ENCODE measurements around the gene CLMN. TPM values are rescaled to one million over a fixed set of nuclear protein-coding genes. Genes with fewer than 3 reads are reported as not detected.

Gene CLMN
- total RNA-seq, 3 donors from 2014 or later (not counting 1 experiment from before 2014, with no cell fraction given): 0.80 to 2.0 (median 1.8) TPM

DNA sequence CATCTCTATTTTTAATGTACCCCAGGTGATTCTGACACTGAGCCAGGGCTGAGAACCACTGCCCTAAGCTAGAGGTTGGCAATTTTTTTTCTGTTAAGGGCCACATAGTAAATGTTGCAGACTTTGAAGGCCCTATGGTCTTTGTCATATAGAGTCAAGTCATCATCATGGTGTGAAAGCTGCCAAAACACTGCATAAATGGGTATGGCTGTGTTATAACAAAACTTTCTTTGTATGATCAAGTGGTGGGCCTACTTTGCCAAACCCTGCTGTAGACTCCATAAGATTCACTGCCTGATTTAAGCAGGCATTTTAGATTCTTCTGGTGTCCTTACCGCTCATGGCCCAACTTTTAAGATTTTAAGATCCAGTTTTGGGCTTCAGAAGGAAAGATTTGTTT lies 76.8 kb downstream of the CLMN start:
- WGBS (ENCODE audit: insufficient coverage): 92% methylated on average over 1 of the region's 1 CpG
- H3K27ac ChIP-seq (ENCODE audit: low read length): no peak overlapping the region
- H3K9me3 Mint-ChIP-seq: peaks cover 0 to 4% of the 10 kb centered on the region in 2 donors
- TF ChIP-seq, protein P1, sequence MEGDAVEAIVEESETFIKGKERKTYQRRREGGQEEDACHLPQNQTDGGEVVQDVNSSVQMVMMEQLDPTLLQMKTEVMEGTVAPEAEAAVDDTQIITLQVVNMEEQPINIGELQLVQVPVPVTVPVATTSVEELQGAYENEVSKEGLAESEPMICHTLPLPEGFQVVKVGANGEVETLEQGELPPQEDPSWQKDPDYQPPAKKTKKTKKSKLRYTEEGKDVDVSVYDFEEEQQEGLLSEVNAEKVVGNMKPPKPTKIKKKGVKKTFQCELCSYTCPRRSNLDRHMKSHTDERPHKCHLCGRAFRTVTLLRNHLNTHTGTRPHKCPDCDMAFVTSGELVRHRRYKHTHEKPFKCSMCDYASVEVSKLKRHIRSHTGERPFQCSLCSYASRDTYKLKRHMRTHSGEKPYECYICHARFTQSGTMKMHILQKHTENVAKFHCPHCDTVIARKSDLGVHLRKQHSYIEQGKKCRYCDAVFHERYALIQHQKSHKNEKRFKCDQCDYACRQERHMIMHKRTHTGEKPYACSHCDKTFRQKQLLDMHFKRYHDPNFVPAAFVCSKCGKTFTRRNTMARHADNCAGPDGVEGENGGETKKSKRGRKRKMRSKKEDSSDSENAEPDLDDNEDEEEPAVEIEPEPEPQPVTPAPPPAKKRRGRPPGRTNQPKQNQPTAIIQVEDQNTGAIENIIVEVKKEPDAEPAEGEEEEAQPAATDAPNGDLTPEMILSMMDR (IDR thresholded peaks at IDR 0.05): no peak
- intact Hi-C loops (cut with micrococcal nuclease): no loop called here
- H3K27me3 Mint-ChIP-seq (ENCODE audit: low read depth in 2 of 2): peaks cover 3 to 16% of the 10 kb centered on the region in 2 donors
- H3K4me3 ChIP-seq (ENCODE audit: low read length): no peak overlapping the region
- DNase-seq (no peak), ATAC-seq (no peak)
- H3K4me3 Mint-ChIP-seq: no peak overlapping the region
- H3K4me1 ChIP-seq (ENCODE audit: control insufficient read depth, insufficient read depth, low read length): no peaks in the 10 kb centered on the region
- H3K36me3 ChIP-seq (ENCODE audit: control insufficient read depth, insufficient read depth, low read length): no peaks in the 10 kb centered on the region
- no peak overlapping the region for H3K27ac Mint-ChIP-seq
- no peaks in the 10 kb centered on the region for H3K27me3 ChIP-seq (ENCODE audit: control insufficient read depth, insufficient read depth, low read length)
- no peaks in the 10 kb centered on the region for H3K36me3 Mint-ChIP-seq
- H3K4me1 Mint-ChIP-seq: no peaks in the 10 kb centered on the region
- no peaks in the 10 kb centered on the region for H3K9me3 ChIP-seq (ENCODE audit: control insufficient read depth, insufficient read depth, low read length)

DNA sequence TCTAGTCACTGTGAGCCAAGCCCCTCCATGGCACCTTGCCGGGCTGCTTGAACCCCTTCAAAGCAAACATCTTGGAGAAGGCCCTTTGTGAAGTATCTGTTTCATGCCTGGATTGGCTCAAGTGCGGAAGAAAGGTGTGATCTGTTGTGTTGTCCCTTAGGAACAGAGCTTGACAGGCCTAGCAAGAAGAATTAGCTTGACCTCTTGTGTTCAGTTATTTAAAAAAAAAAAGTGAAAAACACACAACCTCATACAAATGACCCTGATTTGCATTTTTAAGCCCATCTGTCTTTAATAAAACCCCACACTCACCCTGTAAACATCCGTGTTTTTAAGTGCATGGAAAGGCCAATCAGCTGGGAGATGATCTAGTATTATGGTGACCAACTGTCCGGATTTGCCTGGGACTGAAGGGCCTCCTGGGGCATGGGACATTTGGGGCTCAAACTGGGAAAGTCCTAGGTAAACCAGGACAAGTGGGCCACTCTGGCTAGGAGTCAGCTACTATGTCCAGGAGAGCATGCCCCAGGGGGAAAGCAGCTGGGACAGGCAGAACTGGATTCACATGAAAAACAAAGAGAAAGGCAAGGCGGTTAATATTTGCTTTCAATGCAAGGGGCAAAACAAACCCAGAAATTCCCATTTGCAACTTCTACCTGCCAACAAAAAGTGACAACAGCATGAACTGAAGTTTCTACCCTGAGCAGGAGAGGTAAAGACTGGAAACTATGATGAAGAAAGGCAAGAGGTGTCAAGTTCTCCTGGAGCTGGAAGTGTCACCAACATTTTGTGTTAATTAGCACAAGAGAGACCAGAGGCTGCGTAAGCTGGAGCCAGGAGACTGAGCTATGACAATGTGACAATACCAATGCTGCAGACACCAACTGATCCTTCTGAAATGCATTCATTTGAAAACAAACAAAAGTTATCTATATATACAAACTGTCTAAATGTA lies 78.6 kb downstream of the CLMN start:
- ATAC-seq: no peak
- Mint-ChIP-seq H3K27ac (no peak overlapping the region), H3K4me1 (no peaks in the 10 kb centered on the region), H3K27me3 (ENCODE audit: low read depth in 2 of 2) (peaks cover 3 to 16% of the 10 kb centered on the region in 2 donors), H3K4me3 (no peak overlapping the region), H3K9me3 (peaks cover 0 to 4% of the 10 kb centered on the region in 2 donors), H3K36me3 (no peaks in the 10 kb centered on the region)
- DNase-seq: no peak
- 92% methylated on average over 6 of the region's 6 CpGs for WGBS (ENCODE audit: insufficient coverage)
- Histone ChIP-seq H3K36me3 (ENCODE audit: control insufficient read depth, insufficient read depth, low read length) (no peaks in the 10 kb centered on the region), H3K4me3 (ENCODE audit: low read length) (no peak overlapping the region), H3K27me3 (ENCODE audit: control insufficient read depth, insufficient read depth, low read length) (no peaks in the 10 kb centered on the region), H3K4me1 (ENCODE audit: control insufficient read depth, insufficient read depth, low read length) (no peaks in the 10 kb centered on the region), H3K27ac (ENCODE audit: low read length) (no peak overlapping the region), H3K9me3 (ENCODE audit: control insufficient read depth, insufficient read depth, low read length) (no peaks in the 10 kb centered on the region)
- intact Hi-C loops (cut with micrococcal nuclease): no loop called here
- TF ChIP-seq, protein P1 (IDR thresholded peaks at IDR 0.05): no peak

DNA sequence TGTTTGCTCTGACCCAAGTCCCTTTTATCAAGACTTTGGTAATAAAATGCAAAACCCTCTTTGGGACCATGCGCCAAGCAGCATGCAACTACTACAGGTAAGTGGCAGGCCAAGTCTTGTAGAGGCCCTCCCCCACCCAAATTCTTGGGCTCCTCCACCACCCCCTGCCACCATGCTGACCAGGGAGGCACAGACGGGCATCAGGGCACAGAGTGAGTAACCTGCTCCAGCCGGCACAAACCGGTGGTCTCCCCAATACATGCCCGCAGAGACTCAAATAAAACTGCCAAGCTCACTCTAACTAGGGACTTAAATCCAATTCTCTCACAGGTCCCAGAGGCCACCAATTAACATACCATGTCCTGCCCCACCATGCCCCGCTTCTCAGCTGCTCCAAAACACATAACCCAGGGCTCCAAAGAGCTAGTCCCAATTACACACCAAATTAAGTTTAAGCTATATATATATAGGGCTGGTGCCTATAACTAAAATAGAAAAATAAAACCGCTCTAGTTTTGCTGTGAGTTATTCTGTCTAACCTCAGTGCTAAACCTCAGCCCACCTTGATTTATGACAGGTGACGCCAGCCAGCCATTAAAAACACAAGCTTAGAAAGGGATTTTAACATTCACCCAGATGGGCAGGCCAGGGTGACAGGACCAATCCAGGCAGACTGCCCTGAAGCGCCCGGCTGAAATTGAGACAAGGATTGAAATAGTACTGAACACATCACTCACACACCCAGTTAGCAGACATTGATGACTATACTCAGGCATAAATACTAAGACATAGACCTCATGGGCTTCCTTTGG lies 81.0 kb downstream of the CLMN start:
- intact Hi-C loops (cut with micrococcal nuclease): no loop called here
- Histone ChIP-seq H3K36me3 (ENCODE audit: control insufficient read depth, insufficient read depth, low read length) (no peaks in the 10 kb centered on the region), H3K27ac (ENCODE audit: low read length) (no peak overlapping the region), H3K4me1 (ENCODE audit: control insufficient read depth, insufficient read depth, low read length) (no peaks in the 10 kb centered on the region), H3K4me3 (ENCODE audit: low read length) (no peak overlapping the region), H3K9me3 (ENCODE audit: control insufficient read depth, insufficient read depth, low read length) (no peaks in the 10 kb centered on the region), H3K27me3 (ENCODE audit: control insufficient read depth, insufficient read depth, low read length) (no peaks in the 10 kb centered on the region)
- TF ChIP-seq, protein P1 (IDR thresholded peaks at IDR 0.05): no peak
- Mint-ChIP-seq H3K4me3 (no peak overlapping the region), H3K9me3 (no peaks in the 10 kb centered on the region), H3K36me3 (no peaks in the 10 kb centered on the region), H3K27ac (no peak overlapping the region), H3K4me1 (no peaks in the 10 kb centered on the region), H3K27me3 (ENCODE audit: low read depth in 2 of 2) (peaks cover 0 to 9% of the 10 kb centered on the region in 2 donors)
- ATAC-seq (no peak), DNase-seq (no peak)
- 90% methylated on average over 10 of the region's 10 CpGs for WGBS (ENCODE audit: insufficient coverage)

Data from natural killer cell (primary cell).